Stimulated activated CD4-positive, alpha-beta T cell treated with anti-CD3 and anti-CD28 coated beads, Interleukin-2, amount 100 ng/mL, for 4 hours (primary cell): ENCODE data around the gene LRRC31.

Experiments used
- DNase-seq: peaks from one replicate; pipeline ENCODE4 v3.0.0-alpha.2; 2020; ENCODE audit warnings: low read depth

LRRC31 gene

DNA sequence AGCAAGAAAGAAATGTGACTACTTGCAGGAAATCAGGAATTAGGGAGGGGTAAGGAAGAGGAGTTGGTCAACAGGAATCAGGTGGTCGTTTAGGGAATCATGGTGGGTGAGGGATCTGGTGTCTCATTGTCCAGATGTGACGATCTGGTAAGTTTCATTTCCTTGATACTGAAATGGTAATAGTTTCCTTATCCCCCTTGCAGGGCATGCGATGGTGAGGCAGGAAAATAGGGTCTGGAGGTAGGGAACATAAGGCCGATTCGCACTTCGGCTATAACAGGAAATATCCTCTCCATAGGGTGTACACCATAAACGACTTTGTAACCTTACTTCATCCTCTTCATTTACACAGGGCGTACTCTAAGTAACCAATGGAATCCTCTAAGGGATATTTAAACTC lies 56.5 kb downstream of the LRRC31 start:
- DNase-seq = no peak

GRCh38 chr3:169812332-169813235 lies 57.2 kb downstream of the LRRC31 start, which contains the start of the genes LRRC34 and LRRIQ4:
LRRC34 (minus strand) TSS chr3:169812904; CDS start chr3:169812548, 356 bp downstream.
LRRIQ4 (plus strand) TSS chr3:169812870; CDS start chr3:169821922, 9,052 bp downstream.
- peak; percentile 58 for DNase-seq

DNA sequence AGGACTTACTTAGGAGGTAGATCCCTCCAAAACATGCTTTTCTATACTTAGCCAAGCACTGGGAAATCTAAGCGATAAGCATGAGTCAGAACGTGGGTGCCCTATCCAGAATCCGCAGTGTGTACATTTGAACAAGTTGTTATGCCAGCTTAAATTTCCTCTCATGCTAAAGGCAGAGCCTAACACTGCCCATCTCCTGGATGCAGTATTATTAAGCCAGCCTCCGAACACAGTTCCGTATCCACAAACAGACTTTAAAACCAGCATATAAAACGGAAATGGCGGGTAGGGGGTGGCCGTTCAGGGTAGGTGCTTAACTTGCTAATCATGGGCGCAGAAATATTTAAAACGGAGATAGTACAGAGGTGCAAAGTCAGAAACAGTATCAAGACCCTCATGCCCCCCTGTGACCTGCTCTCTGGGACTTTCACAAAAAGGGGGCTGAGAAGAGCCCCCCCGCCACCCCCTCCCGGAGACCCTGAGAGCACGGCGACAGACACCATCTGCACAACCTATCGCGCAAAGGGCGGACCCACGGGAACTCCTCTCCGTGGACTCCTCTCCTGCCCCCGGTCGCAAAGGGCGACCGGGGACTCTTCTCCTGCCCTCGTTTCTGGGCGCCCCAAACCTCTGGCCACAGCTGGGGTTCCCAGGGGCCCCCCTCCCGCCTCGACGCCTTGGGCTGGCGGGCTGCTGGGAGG lies 58.0 kb downstream of the LRRC31 start:
- no peak for DNase-seq

- DNase-seq = no peak
Measured at GRCh38 chr3:169809230-169809795, 60.4 kb downstream of the LRRC31 start.

GRCh38 chr3:169804681-169805080 lies 65.1 kb downstream of the LRRC31 start:
- no peak for DNase-seq

DNA sequence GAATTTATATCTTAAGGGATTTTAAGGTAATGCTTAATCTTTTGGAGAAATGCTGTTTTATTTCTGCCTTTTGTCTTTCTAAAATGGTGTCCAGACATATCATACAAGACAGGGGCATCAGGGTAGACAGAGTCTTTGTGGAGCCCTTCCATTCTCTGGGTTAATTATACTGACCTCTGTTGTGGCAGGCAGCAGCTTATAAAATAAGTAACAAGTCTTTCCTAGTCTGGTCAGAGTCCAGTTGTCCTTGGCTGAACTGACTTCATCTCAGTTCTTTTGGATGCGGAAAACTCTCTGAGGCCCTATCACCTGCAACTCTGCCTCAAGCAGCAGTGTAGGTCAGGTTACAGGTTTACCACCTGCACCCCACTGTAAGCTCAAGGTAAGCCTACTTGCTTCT lies 77.4 kb downstream of the LRRC31 start:
- no peak for DNase-seq

DNA sequence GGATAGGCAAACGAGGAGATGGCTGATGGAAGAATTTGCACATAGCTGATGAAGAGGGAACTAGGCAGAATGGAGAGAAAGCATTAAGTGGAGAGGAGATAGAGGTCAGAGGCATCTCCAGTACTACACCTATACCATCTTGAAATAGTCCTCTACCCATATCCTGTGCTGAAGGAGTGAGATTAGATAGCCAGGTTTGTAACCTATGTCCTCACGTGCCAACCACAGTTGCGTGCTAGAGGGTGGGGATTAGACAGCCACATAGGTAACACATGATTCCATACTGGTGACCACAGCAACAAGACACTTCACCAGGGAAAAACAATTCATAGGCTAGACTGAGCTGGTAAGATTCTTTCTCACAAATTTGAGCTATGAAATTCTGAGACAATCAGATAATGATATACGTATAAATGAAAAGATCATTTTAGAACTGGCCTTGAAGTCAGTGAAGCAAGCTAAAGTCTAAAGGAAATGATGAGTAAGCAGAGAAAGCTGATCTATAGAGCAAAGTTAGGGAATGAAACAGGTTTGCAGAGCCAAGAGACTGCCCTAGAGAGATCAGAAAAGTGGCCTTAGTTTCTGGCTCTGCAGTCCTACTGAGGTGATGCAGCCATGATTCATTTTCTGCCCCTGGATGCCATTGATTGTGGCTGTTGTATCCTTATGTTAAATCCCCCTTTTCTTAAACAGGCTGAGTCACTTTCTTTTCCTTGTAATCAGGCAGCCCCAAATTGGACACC lies 78.9 kb downstream of the LRRC31 start:
- DNase-seq = no peak

DNA sequence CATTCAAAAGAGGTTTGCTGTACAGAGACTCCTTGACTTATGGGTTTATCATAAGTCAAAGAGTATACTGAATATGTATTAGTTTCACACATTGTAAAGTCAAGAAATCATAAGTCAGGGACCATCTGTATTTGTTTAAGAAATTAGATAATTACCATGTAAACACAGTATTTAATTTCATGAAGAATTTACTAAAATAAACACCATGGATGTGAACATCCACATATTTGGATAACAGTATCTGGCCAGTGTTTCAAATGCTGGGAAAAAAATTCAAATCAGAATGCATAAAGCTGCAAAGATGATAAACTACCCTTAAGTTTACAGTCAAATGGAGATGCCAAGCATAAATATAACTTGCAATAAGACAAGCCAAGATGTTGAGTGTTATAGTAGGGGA lies 79.5 kb downstream of the LRRC31 start:
- no peak for DNase-seq
